IgD-negative memory B cell (primary cell): Measurements from ENCODE around the gene RAPGEFL1. TPM values are rescaled to one million over a fixed set of nuclear protein-coding genes. Genes with fewer than 3 reads are reported as not detected.
"Not testable (repeated sequence)": the region's sequence is repeated elsewhere in the genome, so short reads cannot be mapped to it uniquely, and the experiment has no call there.

Experiments
- H3K27ac Mint-ChIP-seq, 3 donors: one replicate each; pipeline ENCODE4 v1.8.0; 2020 to 2022; ENCODE audit warnings: mild to moderate bottlenecking in 3 of 3, mixed read lengths in 3 of 3, moderate library complexity in 1 of 3
- H3K27me3 Mint-ChIP-seq: one replicate; pipeline ENCODE4 v1.8.0; 2021; ENCODE audit warnings: mixed read lengths
- H3K36me3 Mint-ChIP-seq: one replicate; pipeline ENCODE4 v1.8.0; 2020; ENCODE audit warnings: mild to moderate bottlenecking, mixed read lengths
- H3K4me1 Mint-ChIP-seq, 3 donors: one replicate each; pipeline ENCODE4 v1.8.0; 2020 to 2022; ENCODE audit warnings: mixed read lengths in 3 of 3, mild to moderate bottlenecking in 1 of 3
- H3K4me3 Mint-ChIP-seq, 4 donors: one replicate each; pipeline ENCODE4 v1.8.0; 2020 to 2022; ENCODE audit warnings: mild to moderate bottlenecking in 4 of 4, mixed read lengths in 4 of 4, moderate library complexity in 3 of 4
- H3K9me3 Mint-ChIP-seq, 3 donors: one replicate each; pipeline ENCODE4 v1.8.0; 2020 to 2021; ENCODE audit warnings: mixed read lengths in 3 of 3, mild to moderate bottlenecking in 1 of 3
- polyA plus RNA-seq: library from polyadenylated mRNA; unstranded; fragments of 300-500 nt; fragmentation: Illumina TruSeq; gene quantifications from one replicate; pipeline ENCODE4 v1.2.3, GENCODE V29; 2021

Gene RAPGEFL1
- polyA plus RNA-seq, 1 donor from 2014 or later = 0.69 TPM

- peaks cover 0 to 6% (median 5%) of the 10 kb centered on the region in 3 donors for H3K4me1 Mint-ChIP-seq
- H3K9me3 Mint-ChIP-seq = no peaks in the 10 kb centered on the region
- H3K36me3 Mint-ChIP-seq = peaks cover 2% of the 10 kb centered on the region
- no peak overlapping the region for H3K27ac Mint-ChIP-seq
- H3K27me3 Mint-ChIP-seq = no peaks in the 10 kb centered on the region
- H3K4me3 Mint-ChIP-seq = no peak overlapping the region
Observed at GRCh38 chr17:40181205-40181604, 3.9 kb downstream of the RAPGEFL1 start.

- H3K4me1 Mint-ChIP-seq = peaks cover 0 to 4% (median 0%) of the 10 kb centered on the region in 3 donors
- H3K27me3 Mint-ChIP-seq = no peaks in the 10 kb centered on the region
- no peaks in the 10 kb centered on the region for H3K36me3 Mint-ChIP-seq
- H3K27ac Mint-ChIP-seq = no peak overlapping the region
- H3K4me3 Mint-ChIP-seq = no peak overlapping the region
- H3K9me3 Mint-ChIP-seq = no peaks in the 10 kb centered on the region
Observed at GRCh38 chr17:40182606-40183005, 5.3 kb downstream of the RAPGEFL1 start.

GRCh38 chr17:40187238-40187637 lies 10.0 kb downstream of the RAPGEFL1 start:
- Mint-ChIP-seq H3K27me3 (no peaks in the 10 kb centered on the region), H3K36me3 (no peaks in the 10 kb centered on the region), H3K27ac (no peak overlapping the region), H3K4me1 (peaks cover 5 to 7% (median 5%) of the 10 kb centered on the region in 3 donors), H3K9me3 (no peaks in the 10 kb centered on the region), H3K4me3 (no peak overlapping the region)

GRCh38 chr17:40188694-40189093 lies 11.4 kb downstream of the RAPGEFL1 start:
- H3K27ac Mint-ChIP-seq = no peak overlapping the region
- H3K36me3 Mint-ChIP-seq = no peaks in the 10 kb centered on the region
- peak overlapping the region in 1 of 4 donors; percentile 32 for H3K4me3 Mint-ChIP-seq
- no peaks in the 10 kb centered on the region for H3K27me3 Mint-ChIP-seq
- H3K4me1 Mint-ChIP-seq = peaks cover 5 to 7% (median 5%) of the 10 kb centered on the region in 3 donors
- no peaks in the 10 kb centered on the region for H3K9me3 Mint-ChIP-seq

- Mint-ChIP-seq H3K36me3 (no peaks in the 10 kb centered on the region), H3K27me3 (no peaks in the 10 kb centered on the region), H3K27ac (no peak overlapping the region), H3K9me3 (no peaks in the 10 kb centered on the region), H3K4me1 (peaks cover 5 to 7% (median 5%) of the 10 kb centered on the region in 3 donors), H3K4me3 (peak overlapping the region; percentile 77 to 94 (median 86))
Observed at GRCh38 chr17:40190197-40191021, 13.1 kb downstream of the RAPGEFL1 start.

GRCh38 chr17:40191237-40192208 lies 14.3 kb downstream of the RAPGEFL1 start:
- Mint-ChIP-seq H3K27ac (peak overlapping the region in 2 of 3 donors; percentile 17 to 94), H3K4me1 (peaks cover 5 to 7% (median 5%) of the 10 kb centered on the region in 3 donors), H3K27me3 (no peaks in the 10 kb centered on the region), H3K4me3 (peak overlapping the region; percentile 85 to 99 (median 96)), H3K9me3 (no peaks in the 10 kb centered on the region), H3K36me3 (peaks cover 2% of the 10 kb centered on the region)

GRCh38 chr17:40192961-40193360 lies 15.7 kb downstream of the RAPGEFL1 start:
- H3K4me3 Mint-ChIP-seq = peak overlapping the region in 3 of 4 donors; percentile 38 to 68 (median 45)
- H3K27ac Mint-ChIP-seq = peak overlapping the region in 2 of 3 donors; percentile 46 to 92
- H3K27me3 Mint-ChIP-seq = no peaks in the 10 kb centered on the region

GRCh38 chr17:40194821-40195220 lies 17.6 kb downstream of the RAPGEFL1 start:
- peaks cover 3% of the 10 kb centered on the region for H3K27me3 Mint-ChIP-seq
- H3K9me3 Mint-ChIP-seq = no peaks in the 10 kb centered on the region
- no peak overlapping the region for H3K27ac Mint-ChIP-seq
- H3K4me1 Mint-ChIP-seq = peaks cover 5% of the 10 kb centered on the region in 3 donors
- peaks cover 2% of the 10 kb centered on the region for H3K36me3 Mint-ChIP-seq
- H3K4me3 Mint-ChIP-seq = peak overlapping the region in 1 of 4 donors; percentile 17

More at GRCh38 chr17:40192961-40193360, 15.7 kb downstream of the RAPGEFL1 start:
- H3K36me3 Mint-ChIP-seq = peaks cover 2% of the 10 kb centered on the region
- peaks cover 5% of the 10 kb centered on the region in 3 donors for H3K4me1 Mint-ChIP-seq
- H3K9me3 Mint-ChIP-seq = no peaks in the 10 kb centered on the region

- H3K9me3 Mint-ChIP-seq = no peaks in the 10 kb centered on the region
- H3K27ac Mint-ChIP-seq = no peak overlapping the region
- H3K27me3 Mint-ChIP-seq = peaks cover 4% of the 10 kb centered on the region
- peaks cover 0 to 3% (median 0%) of the 10 kb centered on the region in 3 donors for H3K4me1 Mint-ChIP-seq
- peaks cover 2% of the 10 kb centered on the region for H3K36me3 Mint-ChIP-seq
- H3K4me3 Mint-ChIP-seq = no peak overlapping the region
Observed at GRCh38 chr17:40197550-40197949, 20.3 kb downstream of the RAPGEFL1 start.

GRCh38 chr17:40197965-40198456 lies 20.7 kb downstream of the RAPGEFL1 start:
- H3K4me1 Mint-ChIP-seq, H3K27ac Mint-ChIP-seq, H3K4me3 Mint-ChIP-seq, H3K27me3 Mint-ChIP-seq, H3K36me3 Mint-ChIP-seq, H3K9me3 Mint-ChIP-seq: not testable (repeated sequence)

- H3K27ac Mint-ChIP-seq = no peak overlapping the region
Observed at GRCh38 chr17:40198576-40198975, 21.3 kb downstream of the RAPGEFL1 start.

GRCh38 chr17:40203131-40203530 lies 25.9 kb downstream of the RAPGEFL1 start:
- Mint-ChIP-seq H3K27me3 (peaks cover 6% of the 10 kb centered on the region), H3K9me3 (no peaks in the 10 kb centered on the region), H3K36me3 (no peaks in the 10 kb centered on the region), H3K4me1 (peaks cover 0 to 3% (median 0%) of the 10 kb centered on the region in 3 donors), H3K4me3 (no peak overlapping the region), H3K27ac (no peak overlapping the region)

More at GRCh38 chr17:40198576-40198975, 21.3 kb downstream of the RAPGEFL1 start:
- Mint-ChIP-seq H3K4me1 (peaks cover 0 to 3% (median 0%) of the 10 kb centered on the region in 3 donors), H3K27me3 (peaks cover 4% of the 10 kb centered on the region), H3K9me3 (no peaks in the 10 kb centered on the region), H3K4me3 (no peak overlapping the region), H3K36me3 (peaks cover 2% of the 10 kb centered on the region)

- H3K36me3 Mint-ChIP-seq, H3K4me3 Mint-ChIP-seq, H3K4me1 Mint-ChIP-seq, H3K27me3 Mint-ChIP-seq, H3K27ac Mint-ChIP-seq, H3K9me3 Mint-ChIP-seq: not testable (repeated sequence)
Observed at GRCh38 chr17:40206193-40206592, 28.9 kb downstream of the RAPGEFL1 start.

GRCh38 chr17:40209404-40210093 lies 32.3 kb downstream of the RAPGEFL1 start:
- Mint-ChIP-seq H3K9me3 (no peaks in the 10 kb centered on the region), H3K36me3 (no peaks in the 10 kb centered on the region), H3K4me1 (no peaks in the 10 kb centered on the region), H3K27me3 (no peaks in the 10 kb centered on the region), H3K27ac (no peak overlapping the region), H3K4me3 (no peak overlapping the region)
